NCI-H146 (cell line): ENCODE measurements around the gene SERPINB12.

ENCODE experiments used
- DNase-seq: peaks from one replicate; lab custom pipeline; 2025; lab: John Stamatoyannopoulos, UW

The SERPINB12 gene

GRCh38 chr18:63603772-63604171 is 61.6 kb downstream of the SERPINB12 start:
- no peak for DNase-seq

- no peak for DNase-seq
Observed at GRCh38 chr18:63604791-63605567, 62.8 kb downstream of the SERPINB12 start.

- no peak for DNase-seq
Observed at GRCh38 chr18:63606526-63606925, 64.4 kb downstream of the SERPINB12 start.

- no peak for DNase-seq
Observed at GRCh38 chr18:63613420-63613819, 71.3 kb downstream of the SERPINB12 start.

- no peak for DNase-seq
Observed at GRCh38 chr18:63617049-63617914, 75.1 kb downstream of the SERPINB12 start.

- DNase-seq, result no peak
Observed at GRCh38 chr18:63617915-63618234, 75.7 kb downstream of the SERPINB12 start.
